Measurements from ENCODE around the gene SLC7A6. TPM values are rescaled to one million over a fixed set of nuclear protein-coding genes. Genes with fewer than 3 reads are reported as not detected.

SLC7A6 gene
- total RNA-seq, 4 donors from 2014 or later: 6.8 to 40.0 (median 19.6) TPM

- DNase-seq: no peak
- TF ChIP-seq CTCF (IDR thresholded peaks at IDR 0.05) (no peak), POLR2A (IDR thresholded peaks at IDR 0.05) (no peak)
- H3K27ac ChIP-seq: no peak overlapping the region
- no peaks in the 10 kb centered on the region for H3K4me1 ChIP-seq
- H3K27me3 ChIP-seq: no peaks in the 10 kb centered on the region
- no peaks in the 10 kb centered on the region for H3K9me3 ChIP-seq
- H3K36me3 ChIP-seq: no peaks in the 10 kb centered on the region
- no peak overlapping the region for H3K4me3 ChIP-seq
- intact Hi-C loops (cut with DNase I; ENCODE audit: low total_unique reads): loop anchor here (5.0 kb wide), 1 partner anchor 63 kb away; the partner anchor contains the start of gene SLC7A6
Measured at GRCh38 chr16:68324780-68325357, 60.5 kb downstream of the SLC7A6 start.

- DNase-seq: peak; percentile 72 to 73
- Histone ChIP-seq H3K27ac (no peak overlapping the region), H3K4me3 (no peak overlapping the region), H3K27me3 (no peaks in the 10 kb centered on the region), H3K36me3 (no peaks in the 10 kb centered on the region), H3K9me3 (no peaks in the 10 kb centered on the region), H3K4me1 (no peaks in the 10 kb centered on the region)
- intact Hi-C loops (cut with DNase I; ENCODE audit: low total_unique reads): loop anchor here (5.0 kb wide), 1 partner anchor 66 kb away; the partner anchor contains the start of gene SLC7A6
- TF ChIP-seq CTCF (IDR thresholded peaks at IDR 0.05): peak; percentile 83 to 93 (median 88)
- TF ChIP-seq POLR2A (IDR thresholded peaks at IDR 0.05): no peak
Measured at GRCh38 chr16:68328151-68328859, 64.0 kb downstream of the SLC7A6 start.

- H3K27me3 ChIP-seq: no peaks in the 10 kb centered on the region
- H3K36me3 ChIP-seq: no peaks in the 10 kb centered on the region
- no peaks in the 10 kb centered on the region for H3K9me3 ChIP-seq
- H3K27ac ChIP-seq: no peak overlapping the region
- no peaks in the 10 kb centered on the region for H3K4me1 ChIP-seq
- intact Hi-C loops (cut with DNase I; ENCODE audit: low total_unique reads): loop anchor here (5.0 kb wide), 1 partner anchor 67 kb away; the partner anchor contains the start of gene SLC7A6
- no peak overlapping the region for H3K4me3 ChIP-seq
- DNase-seq: no peak
- TF ChIP-seq CTCF (IDR thresholded peaks at IDR 0.05): no peak
- no peak for TF ChIP-seq POLR2A (IDR thresholded peaks at IDR 0.05)
Measured at GRCh38 chr16:68328860-68329390, 64.6 kb downstream of the SLC7A6 start.

GRCh38 chr16:68331879-68332410, 67.6 kb downstream of the SLC7A6 start:
- intact Hi-C loops (cut with DNase I; ENCODE audit: low total_unique reads): no loop called here
- H3K27me3 ChIP-seq: no peaks in the 10 kb centered on the region
- H3K9me3 ChIP-seq: no peaks in the 10 kb centered on the region
- H3K4me3 ChIP-seq: no peak overlapping the region
- no peaks in the 10 kb centered on the region for H3K36me3 ChIP-seq
- no peak for DNase-seq
- H3K4me1 ChIP-seq: no peaks in the 10 kb centered on the region
- no peak for TF ChIP-seq CTCF (IDR thresholded peaks at IDR 0.05)
- no peak for TF ChIP-seq POLR2A (IDR thresholded peaks at IDR 0.05)
- H3K27ac ChIP-seq: peak overlapping the region in 1 of 2 donors; percentile 9

All from uterus (tissue), 4 donors.